ENCODE measurements around the gene CSTF1.

The CSTF1 gene

DNA sequence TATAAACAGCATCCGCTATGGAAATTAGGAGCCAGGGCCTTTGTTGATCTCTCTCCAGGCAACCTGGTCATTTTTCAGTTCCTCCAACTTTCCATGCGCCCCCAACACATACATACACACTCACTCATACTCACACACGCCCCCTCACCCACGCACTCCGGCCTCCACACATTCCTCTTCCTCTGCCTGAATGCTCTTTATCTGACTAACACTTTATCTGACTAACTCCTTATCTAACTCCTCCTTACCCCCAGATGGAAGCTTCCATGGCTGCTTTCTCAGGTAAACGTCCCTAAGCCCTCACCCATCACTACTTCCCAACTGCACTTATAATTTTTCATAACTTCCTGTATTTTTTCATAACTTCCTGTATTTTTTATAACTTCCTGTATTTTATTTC, 37.1 kb downstream of the CSTF1 start:
- peak; percentile 59 for DNase-seq (ENCODE audit: low read depth)

DNA sequence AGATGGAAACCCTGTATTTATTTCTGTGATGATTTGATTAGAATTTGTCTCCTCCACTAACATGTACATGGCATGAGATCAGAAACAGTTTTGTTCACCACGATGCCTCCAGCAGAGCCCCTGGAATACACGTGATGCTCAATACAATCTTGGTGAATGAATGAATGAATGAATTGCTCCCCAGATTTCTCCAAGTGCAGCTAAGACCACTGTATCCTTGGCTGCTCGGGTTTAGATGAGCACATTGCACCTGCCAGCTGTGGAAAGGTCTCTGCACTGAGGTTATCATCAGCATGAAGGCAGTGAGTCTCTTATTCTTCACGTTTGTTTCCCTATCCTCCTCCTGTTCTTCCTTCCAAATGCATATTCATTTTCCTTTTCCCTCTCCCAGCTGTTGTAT, 37.5 kb downstream of the CSTF1 start:
- DNase-seq (ENCODE audit: low read depth) = no peak

DNA sequence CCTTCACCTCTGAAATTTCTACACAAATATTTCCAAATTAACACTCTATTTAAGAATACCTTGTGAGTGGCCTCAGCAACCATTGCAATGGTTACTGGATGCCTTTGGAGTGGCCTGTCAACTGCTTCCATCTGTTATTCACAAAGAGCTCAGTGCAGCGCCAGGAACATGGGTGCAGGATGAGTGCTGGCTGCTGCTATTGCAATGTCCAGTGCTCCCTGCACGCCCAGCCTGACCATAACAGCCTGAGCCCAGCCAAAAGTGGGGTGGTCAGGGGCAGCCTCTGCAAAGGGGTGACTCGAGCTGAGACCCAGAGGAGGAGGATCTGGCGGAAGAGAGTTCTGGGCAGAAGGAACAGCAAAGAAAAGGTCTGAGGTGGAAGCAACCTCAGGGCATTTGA, 38.0 kb downstream of the CSTF1 start:
- no peak for DNase-seq (ENCODE audit: low read depth)

DNA sequence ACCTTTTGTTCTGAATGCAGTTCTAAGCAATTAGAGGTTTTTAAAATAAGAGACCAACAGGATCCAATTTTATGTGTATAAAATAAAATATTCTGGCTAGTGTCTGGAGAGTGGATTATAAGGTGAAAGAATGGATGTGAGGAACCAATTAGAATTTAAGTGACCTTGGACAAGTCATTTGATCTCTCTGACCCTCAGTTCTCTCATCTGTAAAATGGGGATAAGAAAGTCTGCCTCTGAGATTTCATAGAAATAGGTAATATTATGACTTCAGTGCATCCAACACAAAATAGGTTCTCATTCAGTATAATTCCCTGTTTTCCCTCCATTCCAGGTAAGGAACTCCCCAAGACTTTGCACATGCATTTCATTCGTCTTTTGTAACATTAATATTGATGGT, 38.5 kb downstream of the CSTF1 start:
- DNase-seq (ENCODE audit: low read depth) = no peak

DNA sequence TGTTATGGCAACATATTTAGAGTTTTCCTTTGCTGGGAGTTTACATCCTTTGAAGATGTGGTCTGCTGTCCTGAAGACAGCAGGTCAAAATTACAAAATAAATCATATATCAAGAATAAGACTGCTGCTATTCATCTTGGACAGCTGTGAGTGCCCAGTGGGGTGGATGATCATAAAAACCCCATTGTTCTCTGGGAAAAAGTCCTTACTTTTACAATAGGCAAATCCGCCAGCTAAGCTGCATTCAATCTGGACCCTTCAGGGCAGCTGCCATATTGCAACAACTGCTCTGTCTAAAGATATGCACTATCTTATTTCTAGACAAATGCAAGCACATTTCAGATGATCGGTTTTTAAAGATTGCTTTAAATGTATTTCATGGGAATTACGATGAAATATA, 39.0 kb downstream of the CSTF1 start:
- DNase-seq (ENCODE audit: low read depth) = no peak

DNA sequence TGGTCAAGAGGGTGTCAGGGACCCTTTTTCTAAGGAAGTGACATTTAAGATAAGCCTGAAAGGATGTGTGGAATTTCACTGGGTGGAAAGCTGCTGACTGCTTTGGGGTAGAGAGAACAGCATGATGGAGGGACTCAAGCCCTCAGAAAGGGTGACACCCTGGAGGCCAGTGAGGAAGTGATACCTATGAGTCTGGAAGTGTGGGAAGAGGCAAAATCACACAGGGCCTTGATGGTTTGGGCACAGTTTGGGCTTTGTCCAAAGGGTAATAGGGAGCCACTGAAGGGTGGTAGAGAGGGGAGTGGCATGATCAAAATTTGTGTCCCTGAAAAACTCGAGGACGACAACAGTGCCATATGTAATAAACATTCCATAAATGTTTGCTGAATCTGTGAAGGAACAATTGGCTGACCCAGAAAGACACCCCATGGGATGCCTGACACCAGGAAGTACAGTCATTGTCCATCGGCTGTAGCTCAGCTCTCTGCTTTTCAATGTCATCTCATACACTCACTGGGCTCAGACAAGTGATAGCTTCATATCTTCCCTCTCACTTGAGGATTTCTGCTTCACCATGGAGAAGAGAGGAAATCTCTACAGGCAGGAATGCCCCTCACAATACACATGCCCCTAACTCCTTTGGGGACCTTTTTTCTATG, 40.9 kb downstream of the CSTF1 start:
- DNase-seq (ENCODE audit: low read depth) = no peak

DNA sequence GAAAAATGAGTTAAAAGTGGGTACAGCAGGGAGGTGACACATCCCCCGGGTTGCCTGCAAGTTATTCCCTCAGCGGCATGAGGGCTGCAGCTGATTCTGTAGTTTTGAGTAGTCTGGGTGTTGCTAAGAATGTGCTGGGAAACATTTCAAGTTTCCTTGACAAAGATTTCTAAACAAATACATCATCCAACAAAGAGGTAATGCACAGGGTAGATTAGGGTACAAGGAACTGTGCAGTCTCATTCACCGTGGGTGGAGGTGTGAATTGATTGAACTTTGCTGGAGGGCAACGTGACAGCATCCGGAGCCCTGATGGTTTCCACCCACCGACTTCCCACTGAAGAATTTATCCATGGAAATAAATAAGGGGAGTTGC, 41.4 kb downstream of the CSTF1 start:
- peak; percentile 87 for DNase-seq (ENCODE audit: low read depth)

DNA sequence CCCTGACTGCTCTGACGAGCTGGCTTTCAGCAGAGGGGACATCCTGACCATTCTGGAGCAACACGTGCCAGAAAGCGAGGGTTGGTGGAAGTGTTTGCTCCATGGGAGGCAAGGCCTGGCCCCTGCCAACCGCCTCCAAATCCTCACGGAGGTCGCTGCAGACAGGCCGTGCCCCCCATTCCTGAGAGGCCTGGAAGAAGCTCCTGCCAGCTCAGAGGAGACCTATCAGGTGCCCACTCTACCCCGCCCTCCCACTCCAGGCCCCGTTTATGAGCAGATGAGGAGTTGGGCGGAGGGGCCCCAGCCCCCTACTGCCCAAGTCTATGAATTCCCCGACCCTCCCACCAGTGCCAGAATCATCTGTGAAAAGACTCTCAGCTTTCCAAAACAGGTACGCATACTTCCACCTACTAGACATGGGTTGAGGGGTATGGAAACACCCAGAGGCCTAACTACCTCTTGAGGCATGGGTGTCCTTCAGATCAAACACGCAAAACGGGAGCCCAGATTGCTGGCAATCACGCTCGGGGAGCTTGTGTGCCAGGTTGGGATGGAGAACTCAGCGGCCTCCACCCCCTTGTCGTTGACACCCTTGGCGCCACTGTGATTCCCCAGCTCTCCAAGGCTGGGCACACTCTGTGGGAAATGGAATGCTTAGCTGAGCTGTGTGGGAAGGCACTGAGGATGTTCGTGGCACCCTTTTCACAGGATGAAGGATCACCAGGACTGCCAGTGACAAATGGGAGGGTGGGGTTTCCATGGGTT, 44.9 kb downstream of the CSTF1 start:
- no peak for DNase-seq (ENCODE audit: low read depth)

DNA sequence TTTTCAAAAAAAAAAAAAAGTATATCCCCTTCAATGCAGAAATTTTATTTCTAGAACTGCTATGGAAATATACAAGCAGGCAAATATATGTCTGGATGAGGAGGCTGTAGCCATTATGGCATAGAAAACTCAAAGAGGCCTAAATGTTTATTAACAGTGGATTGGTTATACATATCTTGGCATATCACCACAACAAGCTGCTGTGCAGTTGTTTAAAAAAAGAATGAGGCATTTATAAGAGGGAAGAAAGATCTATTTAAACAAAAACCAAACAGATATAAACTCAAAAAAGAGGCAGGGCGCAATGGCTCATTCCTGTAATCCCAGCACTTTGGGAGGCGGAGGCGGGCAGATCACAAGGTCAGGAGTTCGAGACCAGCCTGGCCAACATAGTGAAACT, 45.8 kb downstream of the CSTF1 start:
- no peak for DNase-seq (ENCODE audit: low read depth)

DNA sequence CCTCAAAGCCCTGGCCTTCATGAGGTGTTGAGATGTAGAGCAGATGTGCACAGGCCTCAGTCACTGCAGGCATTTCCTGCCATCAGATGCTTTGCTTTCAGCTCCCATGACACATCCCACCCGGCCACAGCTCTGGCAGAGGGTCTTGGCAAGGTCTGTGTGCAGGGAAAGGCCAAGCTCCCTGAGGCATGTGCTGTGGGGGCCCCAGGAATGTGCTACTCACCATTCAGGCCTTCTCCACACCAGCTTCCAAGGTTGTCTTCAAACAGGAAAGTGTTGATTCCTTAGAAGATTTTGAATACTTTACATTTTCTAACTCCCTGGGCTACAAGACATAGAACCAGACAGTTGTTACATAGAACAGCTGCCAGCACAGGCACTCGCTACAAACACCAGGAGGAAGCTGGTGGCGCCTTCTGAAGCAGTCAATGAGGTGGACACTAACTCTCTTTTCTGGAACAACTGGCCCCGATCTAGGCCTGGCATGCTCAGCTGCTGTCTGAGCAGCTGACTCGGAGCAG, 47.4 kb downstream of the CSTF1 start:
- DNase-seq (ENCODE audit: low read depth) = peak; percentile 99

DNA sequence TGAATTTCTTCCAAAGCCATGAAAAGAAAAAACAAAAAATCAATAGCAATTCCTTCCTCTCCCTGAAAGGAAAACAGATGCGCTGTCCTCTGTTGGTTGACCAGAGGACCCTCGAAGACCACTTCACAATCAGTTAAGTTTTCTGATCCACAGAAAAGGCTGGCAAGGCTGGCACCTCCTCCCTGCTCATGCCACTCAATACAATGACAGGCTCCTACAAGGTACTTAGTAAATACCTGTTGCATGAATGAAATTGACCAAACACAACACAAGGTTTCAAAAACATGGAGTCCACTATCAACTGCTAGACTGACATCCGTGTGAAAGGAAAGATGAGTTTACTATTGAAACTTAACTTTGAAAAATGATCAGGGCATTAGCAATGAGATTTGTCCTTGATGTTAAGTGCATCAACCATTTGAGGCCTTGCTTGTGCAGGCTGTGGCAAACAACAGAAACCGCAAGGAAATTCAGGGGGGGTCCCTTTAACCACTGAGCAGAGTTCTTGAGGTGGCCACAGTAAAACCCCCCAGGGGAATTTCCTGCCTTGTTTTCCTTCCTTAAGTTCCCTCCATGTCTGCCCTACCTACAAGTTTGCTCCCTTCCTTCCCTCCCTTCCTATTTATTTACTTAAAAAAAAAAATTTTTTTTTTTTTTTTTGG, 48.0 kb downstream of the CSTF1 start:
- DNase-seq (ENCODE audit: low read depth) = no peak

DNA sequence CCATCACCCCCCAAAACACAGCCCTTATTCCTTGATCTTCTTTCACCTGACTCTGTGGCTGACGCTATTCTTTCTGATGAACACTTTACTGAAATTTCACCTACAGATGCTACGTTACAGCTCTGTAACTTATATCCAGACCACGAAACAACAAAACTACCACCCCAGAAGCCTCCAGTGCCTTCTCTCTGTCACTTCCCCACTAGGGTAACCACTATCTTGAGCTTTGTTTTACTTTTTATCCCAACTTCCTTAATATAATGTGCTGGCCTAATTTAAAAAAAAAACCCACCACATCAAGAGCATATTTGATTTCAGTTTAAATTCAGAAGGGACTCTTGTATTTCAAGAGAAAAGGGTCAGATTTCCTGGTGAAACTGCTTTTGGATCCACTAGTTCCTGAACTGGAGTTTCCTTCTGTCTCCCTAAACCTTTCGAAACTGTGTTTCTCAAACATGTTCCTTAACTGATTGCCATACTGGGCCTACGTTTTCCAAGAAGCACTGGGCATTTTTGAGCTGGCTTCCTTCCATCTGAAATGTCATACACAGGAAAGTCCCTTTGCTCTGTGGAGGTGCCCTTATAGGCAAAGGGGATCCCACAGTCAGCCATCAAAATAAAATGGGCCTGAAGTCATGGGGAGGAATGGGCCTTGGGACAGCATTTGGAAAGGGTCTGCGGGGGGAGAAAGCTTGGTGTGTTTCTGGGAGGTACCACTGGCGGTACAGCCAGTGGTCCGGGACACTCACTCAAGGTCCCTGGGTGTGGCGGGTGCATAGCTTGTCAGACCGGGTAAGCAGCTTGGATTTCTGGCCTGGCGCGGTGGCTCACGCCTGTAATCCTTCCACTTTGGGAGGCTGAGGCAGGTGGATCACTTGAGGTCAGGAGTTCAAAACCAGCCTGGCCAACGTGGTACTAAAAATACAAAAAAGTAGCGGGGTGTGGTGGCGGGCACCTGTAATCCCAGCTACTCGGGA, 50.2 kb downstream of the CSTF1 start:
- DNase-seq (ENCODE audit: low read depth) = no peak

DNA sequence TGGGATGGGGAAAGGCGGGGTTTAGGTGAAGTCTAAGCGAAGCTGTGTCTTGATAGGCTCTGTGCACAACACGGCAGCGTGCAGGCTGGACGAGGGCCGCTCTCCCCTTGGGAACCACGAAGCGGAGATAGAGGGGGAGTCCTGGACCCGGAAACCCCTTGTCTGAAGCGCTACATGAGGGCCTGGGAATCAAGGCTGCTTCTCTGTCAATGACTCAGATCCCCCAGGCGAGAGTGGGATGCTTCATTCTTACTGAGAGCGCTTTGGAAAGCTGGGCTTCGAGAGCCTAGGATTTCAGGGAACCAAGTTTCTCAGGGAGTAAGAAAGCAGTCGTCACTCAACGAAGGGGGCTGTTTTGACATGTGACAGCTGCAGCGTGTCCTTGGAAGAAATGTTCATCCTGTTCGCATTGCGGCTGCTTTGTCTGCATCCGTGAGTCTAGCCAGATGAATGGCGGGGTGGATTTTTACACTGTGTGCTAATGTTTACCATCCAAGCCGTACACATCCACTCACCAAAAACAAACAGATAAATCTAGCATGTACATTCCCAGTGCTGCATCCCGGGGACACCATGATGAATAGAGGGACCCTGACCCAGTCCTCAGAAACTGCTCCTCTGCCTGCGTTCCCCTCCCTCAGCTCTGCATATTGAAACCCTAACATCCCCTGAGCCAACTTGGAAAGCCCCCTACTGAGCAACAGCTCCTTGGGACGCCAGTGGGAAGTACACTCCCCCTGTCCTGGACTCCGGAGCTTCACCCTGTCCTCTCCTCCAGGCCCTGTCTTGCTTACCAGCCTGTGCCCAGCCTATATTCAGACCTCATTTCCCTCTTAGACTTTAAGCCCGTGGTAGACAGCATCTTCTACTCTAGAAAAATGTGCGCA, 51.5 kb downstream of the CSTF1 start:
- no peak for DNase-seq (ENCODE audit: low read depth)

DNA sequence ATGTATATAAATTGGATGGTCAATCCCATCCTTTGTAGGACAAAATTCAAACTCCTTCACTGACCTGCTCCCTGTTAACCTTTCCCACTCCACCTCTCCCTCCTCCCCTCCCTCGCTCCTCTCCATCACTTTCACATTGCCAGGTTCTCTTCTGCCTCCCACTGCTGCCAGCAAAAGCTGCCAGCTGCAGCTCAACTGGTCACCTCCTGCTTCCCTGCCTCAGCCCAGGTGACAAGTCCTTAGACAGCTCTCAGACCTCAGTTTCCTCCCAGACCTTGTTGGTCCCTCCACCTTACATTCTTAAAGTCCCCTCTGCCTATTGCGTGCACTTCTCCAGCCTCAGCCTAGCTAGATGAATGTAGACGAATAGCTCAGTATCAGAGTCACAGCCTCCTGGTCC, 52.7 kb downstream of the CSTF1 start:
- DNase-seq (ENCODE audit: low read depth) = no peak

DNA sequence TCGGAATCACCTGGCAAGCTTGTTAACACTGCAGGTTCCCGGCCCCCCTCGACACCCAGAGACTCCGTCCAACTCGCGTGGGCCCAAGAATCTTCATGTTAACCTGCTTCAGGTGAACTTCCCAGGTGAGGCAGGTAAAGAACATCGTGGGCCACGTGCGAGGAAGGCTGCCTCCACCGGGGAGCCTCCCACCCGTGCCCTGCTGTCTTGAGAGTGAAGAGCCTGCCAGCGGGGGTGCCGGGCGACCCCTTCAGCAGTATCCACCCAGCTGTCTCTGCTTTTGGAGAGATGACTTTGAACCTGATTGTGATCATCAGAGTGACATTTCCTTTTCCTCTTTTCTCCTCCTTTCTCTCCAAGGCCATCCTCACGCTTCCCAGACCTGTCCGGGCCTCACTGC, 53.1 kb downstream of the CSTF1 start:
- DNase-seq (ENCODE audit: low read depth) = no peak

DNA sequence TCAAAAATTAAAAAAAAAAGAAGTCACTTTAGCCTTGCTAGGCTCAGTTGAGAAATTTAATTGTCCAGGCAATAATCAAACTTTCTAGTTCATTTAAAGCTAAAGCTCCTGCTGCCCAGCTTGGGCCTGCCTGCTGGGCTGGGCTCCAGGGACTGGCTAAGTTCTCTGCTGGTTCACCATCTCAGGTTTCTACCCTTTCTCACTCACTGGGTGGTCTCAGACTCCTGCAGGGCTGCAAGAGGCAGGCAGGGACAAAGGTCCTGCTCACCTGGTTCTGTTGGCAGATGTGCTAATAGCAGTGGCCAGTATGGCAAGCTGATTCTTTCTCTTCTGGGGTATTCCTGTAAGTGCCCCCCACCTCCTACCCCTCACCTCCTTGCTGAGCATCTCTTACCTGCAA, 54.8 kb downstream of the CSTF1 start:
- no peak for DNase-seq (ENCODE audit: low read depth)

DNA sequence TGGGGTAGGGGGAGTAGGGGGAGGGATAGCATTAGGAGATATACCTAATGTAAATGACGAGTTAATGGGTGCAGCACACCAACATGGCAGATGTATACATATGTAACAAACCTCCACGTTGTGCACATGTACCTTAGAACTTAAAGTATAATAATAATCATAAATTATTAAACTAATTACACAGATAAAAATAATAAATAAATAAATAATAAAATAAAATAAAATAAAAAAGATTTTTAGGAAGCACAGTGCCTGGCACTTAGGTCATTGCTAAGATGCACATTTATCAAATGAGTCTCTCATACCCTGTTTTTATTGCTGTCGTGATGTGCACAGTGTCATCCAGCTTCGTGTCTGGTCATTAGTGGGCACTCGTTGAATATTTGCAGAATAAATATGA, 57.0 kb downstream of the CSTF1 start:
- DNase-seq (ENCODE audit: low read depth) = no peak

DNA sequence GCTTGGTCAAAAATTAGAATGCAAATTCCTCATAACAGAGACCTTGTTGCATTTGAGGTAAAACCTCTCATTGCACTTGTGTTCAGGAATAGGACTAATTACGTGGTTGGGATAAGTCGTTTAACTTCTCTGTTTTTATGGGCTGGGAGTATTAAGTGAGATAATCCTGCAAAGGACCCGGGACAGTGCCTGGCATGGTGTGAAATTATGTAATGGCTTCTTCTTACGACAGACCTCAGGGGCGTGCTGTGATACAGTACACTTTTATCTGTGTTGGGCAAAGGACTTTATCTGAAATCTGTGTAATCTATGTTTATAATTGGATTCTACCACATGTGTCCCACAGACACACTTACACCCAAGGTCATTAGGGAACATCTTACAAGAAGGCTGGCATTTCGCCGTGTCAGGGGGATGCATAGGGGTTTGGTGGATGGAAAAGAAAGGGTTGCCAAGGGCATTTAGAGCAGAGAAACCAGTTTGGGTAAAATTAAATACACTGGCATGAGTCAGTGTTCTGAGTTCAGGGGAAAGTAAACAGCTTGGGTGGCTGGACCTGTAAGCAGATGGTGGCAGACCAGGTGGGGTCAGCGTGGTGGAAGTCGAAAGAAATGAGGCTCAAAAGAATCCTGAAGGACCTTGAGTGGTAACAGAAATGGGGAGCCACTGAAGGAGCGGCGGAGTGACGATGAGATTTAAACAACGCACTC, 58.8 kb downstream of the CSTF1 start:
- DNase-seq (ENCODE audit: low read depth) = no peak

DNA sequence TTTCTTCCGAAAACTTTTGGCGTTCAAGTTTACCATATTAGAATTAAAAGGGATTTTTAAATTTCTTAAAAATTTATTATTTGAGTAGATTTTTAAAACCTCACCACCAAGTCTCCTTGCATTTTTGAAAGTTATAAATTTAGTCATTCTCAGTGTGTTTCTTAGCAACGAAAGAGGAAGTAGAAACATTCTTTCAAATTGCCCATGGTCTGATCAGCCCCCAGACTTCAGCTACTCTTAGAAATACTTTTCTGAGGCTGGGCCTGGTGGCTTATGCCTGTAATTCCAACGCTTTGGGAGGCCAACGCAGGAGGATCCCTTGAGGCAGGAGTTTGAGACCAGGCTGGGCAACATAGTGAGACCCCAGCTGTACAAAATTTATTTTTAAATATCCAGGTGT, 60.9 kb downstream of the CSTF1 start:
- DNase-seq (ENCODE audit: low read depth) = no peak

DNA sequence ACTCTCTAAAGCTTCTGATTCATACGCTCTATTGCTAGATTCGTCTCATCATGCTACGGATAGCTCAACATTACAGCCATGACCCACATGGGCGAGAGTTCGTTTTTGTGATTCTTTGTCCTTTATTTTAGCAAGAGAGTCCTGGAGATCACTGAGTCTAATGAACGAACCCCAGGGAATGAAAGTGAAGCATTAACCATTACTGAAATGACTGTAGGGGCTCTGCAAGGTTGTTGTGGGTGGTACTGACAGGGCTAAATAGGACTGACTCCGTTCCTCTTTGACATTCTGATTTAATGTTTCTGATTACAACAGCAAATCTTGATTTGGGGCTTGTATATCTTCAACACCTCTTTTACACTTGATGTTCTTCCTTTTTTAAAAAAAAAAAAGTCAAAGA, 62.3 kb downstream of the CSTF1 start:
- no peak for DNase-seq (ENCODE audit: low read depth)
